Breast epithelium (tissue), 3 donors: ENCODE measurements around the gene VIPAS39.

Source experiments
- POLR2A ChIP-seq: fragments of 450-650 bp; IDR thresholded peaks from one replicate; pipeline ENCODE4 v1.6.1; 2016; ENCODE audit warnings: antibody characterized with exemption, mild to moderate bottlenecking, moderate library complexity
- POLR2AphosphoS5 ChIP-seq, 3 donors: sonication (generic); formaldehyde crosslinking; IDR thresholded peaks; one replicate each; pipeline ENCODE4 v1.6.1; 2017; ENCODE audit warnings: antibody characterized with exemption in 3 of 3
- TF ChIP-seq, protein P1 (sequence below), 3 donors: fragments of 450-650 bp; IDR thresholded peaks; one replicate each; pipeline ENCODE4 v1.5.1; 2016 to 2017; ENCODE audit warnings: antibody characterized with exemption in 3 of 3, mild to moderate bottlenecking in 3 of 3, moderate library complexity in 3 of 3

DNA sequence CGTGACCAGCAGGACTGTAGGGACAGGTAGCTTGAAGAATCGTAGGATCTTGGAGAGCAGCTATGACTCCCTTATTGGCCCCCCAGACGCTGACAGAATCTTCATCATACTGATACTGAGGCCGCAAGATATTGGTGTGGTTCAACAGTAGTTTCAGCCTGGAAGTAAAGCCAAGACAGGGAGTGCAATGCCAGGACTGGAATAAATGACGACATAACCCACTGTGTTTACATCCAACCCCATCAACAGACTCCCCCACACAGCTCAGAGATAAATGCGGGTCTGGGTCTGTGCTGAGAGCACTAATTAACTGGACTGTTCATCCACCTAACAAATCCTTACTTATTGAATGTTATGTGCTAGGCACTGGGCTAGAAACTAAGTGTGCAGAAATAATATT is 50.7 kb downstream of the VIPAS39 start:
- TF ChIP-seq, protein P1, sequence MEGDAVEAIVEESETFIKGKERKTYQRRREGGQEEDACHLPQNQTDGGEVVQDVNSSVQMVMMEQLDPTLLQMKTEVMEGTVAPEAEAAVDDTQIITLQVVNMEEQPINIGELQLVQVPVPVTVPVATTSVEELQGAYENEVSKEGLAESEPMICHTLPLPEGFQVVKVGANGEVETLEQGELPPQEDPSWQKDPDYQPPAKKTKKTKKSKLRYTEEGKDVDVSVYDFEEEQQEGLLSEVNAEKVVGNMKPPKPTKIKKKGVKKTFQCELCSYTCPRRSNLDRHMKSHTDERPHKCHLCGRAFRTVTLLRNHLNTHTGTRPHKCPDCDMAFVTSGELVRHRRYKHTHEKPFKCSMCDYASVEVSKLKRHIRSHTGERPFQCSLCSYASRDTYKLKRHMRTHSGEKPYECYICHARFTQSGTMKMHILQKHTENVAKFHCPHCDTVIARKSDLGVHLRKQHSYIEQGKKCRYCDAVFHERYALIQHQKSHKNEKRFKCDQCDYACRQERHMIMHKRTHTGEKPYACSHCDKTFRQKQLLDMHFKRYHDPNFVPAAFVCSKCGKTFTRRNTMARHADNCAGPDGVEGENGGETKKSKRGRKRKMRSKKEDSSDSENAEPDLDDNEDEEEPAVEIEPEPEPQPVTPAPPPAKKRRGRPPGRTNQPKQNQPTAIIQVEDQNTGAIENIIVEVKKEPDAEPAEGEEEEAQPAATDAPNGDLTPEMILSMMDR (IDR thresholded peaks at IDR 0.05): no peak
- no peak for TF ChIP-seq POLR2AphosphoS5 (IDR thresholded peaks at IDR 0.05)
- TF ChIP-seq POLR2A: no peak
